Measurements from ENCODE around the gene ANKIB1. TPM values are rescaled to one million over a fixed set of nuclear protein-coding genes. Genes with fewer than 3 reads are reported as not detected.

The ANKIB1 gene
- total RNA-seq, 6 experiments from 2014 or later = 9.3 to 20.8 (median 15.0) TPM

DNA sequence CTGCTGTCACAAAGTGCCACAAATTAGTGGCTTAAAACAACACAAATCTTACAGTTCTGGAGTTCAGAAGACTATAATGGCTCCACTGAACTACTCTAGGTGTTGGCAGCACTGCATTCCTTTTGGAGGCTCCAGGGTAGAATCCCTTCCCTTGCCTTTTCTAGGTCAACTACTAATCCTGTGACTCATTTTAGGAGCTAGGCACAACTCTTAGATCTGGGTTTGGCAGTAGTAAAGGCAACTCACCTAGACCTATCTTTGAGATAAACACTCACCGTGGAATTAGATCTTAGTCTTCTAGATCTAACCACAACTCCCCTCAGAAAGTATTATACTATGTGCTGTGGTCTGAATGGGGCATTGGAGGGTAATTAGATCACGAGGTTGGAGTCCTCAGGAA lies 60.4 kb downstream of the ANKIB1 start:
- Histone ChIP-seq H3K4me3 (no peak overlapping the region), H3K4me1 (no peaks in the 10 kb centered on the region), H3K36me3 (no peaks in the 10 kb centered on the region), H3K9me3 (no peaks in the 10 kb centered on the region), H3K27ac (no peak overlapping the region), H3K27me3 (no peaks in the 10 kb centered on the region)
- WGBS (ENCODE audit: insufficient coverage, low coverage, low lambda C conversion rate, missing lambda C conversion rate) = 100% methylated on average over 2 of the region's 2 CpGs
- TF ChIP-seq, protein P1, sequence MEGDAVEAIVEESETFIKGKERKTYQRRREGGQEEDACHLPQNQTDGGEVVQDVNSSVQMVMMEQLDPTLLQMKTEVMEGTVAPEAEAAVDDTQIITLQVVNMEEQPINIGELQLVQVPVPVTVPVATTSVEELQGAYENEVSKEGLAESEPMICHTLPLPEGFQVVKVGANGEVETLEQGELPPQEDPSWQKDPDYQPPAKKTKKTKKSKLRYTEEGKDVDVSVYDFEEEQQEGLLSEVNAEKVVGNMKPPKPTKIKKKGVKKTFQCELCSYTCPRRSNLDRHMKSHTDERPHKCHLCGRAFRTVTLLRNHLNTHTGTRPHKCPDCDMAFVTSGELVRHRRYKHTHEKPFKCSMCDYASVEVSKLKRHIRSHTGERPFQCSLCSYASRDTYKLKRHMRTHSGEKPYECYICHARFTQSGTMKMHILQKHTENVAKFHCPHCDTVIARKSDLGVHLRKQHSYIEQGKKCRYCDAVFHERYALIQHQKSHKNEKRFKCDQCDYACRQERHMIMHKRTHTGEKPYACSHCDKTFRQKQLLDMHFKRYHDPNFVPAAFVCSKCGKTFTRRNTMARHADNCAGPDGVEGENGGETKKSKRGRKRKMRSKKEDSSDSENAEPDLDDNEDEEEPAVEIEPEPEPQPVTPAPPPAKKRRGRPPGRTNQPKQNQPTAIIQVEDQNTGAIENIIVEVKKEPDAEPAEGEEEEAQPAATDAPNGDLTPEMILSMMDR (IDR thresholded peaks at IDR 0.05) = no peak
- DNase-seq = no peak
- no peak for ATAC-seq
- intact Hi-C loops (cut with DNase I) = no loop called here

DNA sequence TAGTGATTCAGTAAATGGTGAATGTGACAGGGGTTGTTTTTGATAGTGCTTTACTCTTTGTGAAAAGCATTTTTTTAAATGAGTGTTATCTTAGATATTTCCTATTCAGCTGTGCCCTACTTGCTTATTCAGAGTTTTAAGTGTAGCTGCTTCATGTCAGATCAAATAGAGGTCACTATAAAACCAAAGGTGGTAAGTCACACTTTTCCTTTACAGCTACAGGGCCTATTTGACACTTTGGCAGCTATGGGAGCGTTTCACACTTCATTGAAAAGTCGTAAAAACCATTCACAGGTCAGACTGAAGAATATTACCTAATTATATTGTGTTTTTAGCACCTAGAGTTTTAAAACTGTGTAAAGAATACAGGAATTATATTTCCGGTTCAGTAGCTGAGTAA lies 67.3 kb downstream of the ANKIB1 start:
- Histone ChIP-seq H3K27me3 (no peaks in the 10 kb centered on the region), H3K4me1 (no peaks in the 10 kb centered on the region), H3K9me3 (no peaks in the 10 kb centered on the region), H3K4me3 (no peak overlapping the region), H3K36me3 (no peaks in the 10 kb centered on the region), H3K27ac (no peak overlapping the region)
- TF ChIP-seq POLR2A (IDR thresholded peaks at IDR 0.05) = no peak
- TF ChIP-seq, protein P1 (IDR thresholded peaks at IDR 0.05) = no peak
- ATAC-seq (peak in 1 of 4 donors; percentile 49), DNase-seq (no peak)
- 80% methylated on average over 3 of the region's 3 CpGs for WGBS (ENCODE audit: insufficient coverage, low coverage, low lambda C conversion rate, missing lambda C conversion rate)
- intact Hi-C loops (cut with DNase I) = no loop called here

DNA sequence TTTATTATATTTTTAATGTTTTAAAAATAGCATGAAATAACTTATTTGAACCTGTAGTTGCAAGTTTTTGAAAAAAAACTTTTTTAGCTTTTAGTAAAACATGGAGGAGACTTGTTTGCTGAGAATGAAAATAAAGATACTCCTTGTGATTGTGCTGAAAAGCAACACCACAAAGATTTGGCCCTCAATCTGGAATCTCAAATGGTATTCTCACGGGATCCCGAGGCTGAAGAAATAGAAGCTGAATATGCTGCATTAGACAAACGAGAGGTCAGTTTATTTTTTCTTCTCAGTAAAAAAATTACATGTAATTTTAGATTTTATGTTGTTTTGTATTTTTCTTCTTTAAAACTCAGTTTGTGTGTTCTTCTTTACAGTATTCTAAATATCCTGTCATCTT lies 73.5 kb downstream of the ANKIB1 start:
- TF ChIP-seq, protein P1 (IDR thresholded peaks at IDR 0.05) = no peak
- TF ChIP-seq POLR2A (IDR thresholded peaks at IDR 0.05) = no peak
- no peak overlapping the region for H3K4me3 ChIP-seq
- no peaks in the 10 kb centered on the region for H3K36me3 ChIP-seq
- H3K4me1 ChIP-seq = no peaks in the 10 kb centered on the region
- intact Hi-C loops (cut with DNase I) = no loop called here
- no peaks in the 10 kb centered on the region for H3K27me3 ChIP-seq
- WGBS (ENCODE audit: insufficient coverage, low coverage, low lambda C conversion rate, missing lambda C conversion rate) = 96% methylated on average over 3 of the region's 3 CpGs
- no peak for DNase-seq
- ATAC-seq = no peak
- no peak overlapping the region for H3K27ac ChIP-seq
- no peaks in the 10 kb centered on the region for H3K9me3 ChIP-seq

DNA sequence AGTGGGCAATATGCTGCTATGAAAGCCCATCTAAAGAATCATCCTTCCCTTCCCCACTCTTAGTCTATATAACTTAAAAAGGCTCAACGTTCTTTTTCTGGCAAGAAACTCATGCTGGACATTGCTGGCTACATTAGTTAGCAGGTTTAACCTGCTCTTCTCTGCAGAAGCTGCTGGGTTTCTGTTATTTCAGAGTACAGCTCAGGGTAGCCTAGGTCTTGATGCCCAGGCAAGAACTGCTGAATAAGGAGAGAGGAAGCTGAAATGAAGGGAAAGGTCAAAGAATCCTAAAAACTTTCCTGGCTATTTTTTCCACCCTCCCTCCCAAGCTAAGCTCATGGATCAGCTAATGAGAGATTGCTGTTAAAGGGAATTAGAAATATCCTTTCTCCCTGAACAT lies 79.4 kb downstream of the ANKIB1 start:
- TF ChIP-seq, protein P1 (IDR thresholded peaks at IDR 0.05) = no peak
- intact Hi-C loops (cut with DNase I) = no loop called here
- DNase-seq (no peak), ATAC-seq (peak in 3 of 4 donors; percentile 33 to 43 (median 38))
- Histone ChIP-seq H3K36me3 (no peaks in the 10 kb centered on the region), H3K4me1 (peaks cover 0 to 5% (median 0%) of the 10 kb centered on the region in 4 donors), H3K27me3 (no peaks in the 10 kb centered on the region), H3K27ac (no peak overlapping the region), H3K9me3 (no peaks in the 10 kb centered on the region), H3K4me3 (no peak overlapping the region)
- WGBS (ENCODE audit: insufficient coverage, low coverage, low lambda C conversion rate, missing lambda C conversion rate) = 29% methylated on average over 1 of the region's 1 CpG

DNA sequence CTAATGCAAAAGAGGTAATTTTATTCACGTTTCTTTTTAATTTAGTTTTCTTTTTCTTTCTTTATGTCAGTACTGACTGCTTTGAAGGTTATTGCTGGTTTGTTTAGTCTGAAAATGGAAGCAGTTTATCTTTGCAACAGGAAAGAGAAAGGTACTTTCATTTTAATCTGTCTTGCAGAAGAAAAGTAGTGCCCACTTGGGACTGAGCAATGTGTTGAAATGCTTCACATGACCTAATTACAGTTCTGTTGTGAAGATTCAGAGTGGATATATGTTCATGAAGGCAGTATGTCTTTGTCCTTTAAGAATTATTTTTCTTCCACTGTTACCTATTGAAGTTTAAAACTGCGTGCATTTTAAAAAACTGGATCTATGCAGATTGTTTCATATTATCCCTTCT lies 80.1 kb downstream of the ANKIB1 start:
- WGBS (ENCODE audit: insufficient coverage, low coverage, low lambda C conversion rate, missing lambda C conversion rate) = 60% methylated on average over 2 of the region's 2 CpGs
- TF ChIP-seq POLR2A (IDR thresholded peaks at IDR 0.05) = no peak
- TF ChIP-seq, protein P1 (IDR thresholded peaks at IDR 0.05) = no peak
- no peaks in the 10 kb centered on the region for H3K9me3 ChIP-seq
- ATAC-seq (peak in 2 of 4 donors; percentile 22 to 35), DNase-seq (no peak)
- intact Hi-C loops (cut with DNase I) = no loop called here
- no peaks in the 10 kb centered on the region for H3K27me3 ChIP-seq
- H3K36me3 ChIP-seq = no peaks in the 10 kb centered on the region
- H3K4me1 ChIP-seq = peaks cover 0 to 5% (median 0%) of the 10 kb centered on the region in 4 donors
- H3K27ac ChIP-seq = no peak overlapping the region
- H3K4me3 ChIP-seq = no peak overlapping the region
